AG08396 (cell line): ENCODE results near the gene THAP4.
"Not testable (repeated sequence)": the region's sequence is repeated elsewhere in the genome, so short reads cannot be mapped to it uniquely, and the experiment has no call there.

ENCODE experiments used
- DNase-seq: peaks from one replicate; pipeline ENCODE4 v3.0.0; 2012; ENCODE audit warnings: low spot score, mixed read lengths

THAP4 gene

DNA sequence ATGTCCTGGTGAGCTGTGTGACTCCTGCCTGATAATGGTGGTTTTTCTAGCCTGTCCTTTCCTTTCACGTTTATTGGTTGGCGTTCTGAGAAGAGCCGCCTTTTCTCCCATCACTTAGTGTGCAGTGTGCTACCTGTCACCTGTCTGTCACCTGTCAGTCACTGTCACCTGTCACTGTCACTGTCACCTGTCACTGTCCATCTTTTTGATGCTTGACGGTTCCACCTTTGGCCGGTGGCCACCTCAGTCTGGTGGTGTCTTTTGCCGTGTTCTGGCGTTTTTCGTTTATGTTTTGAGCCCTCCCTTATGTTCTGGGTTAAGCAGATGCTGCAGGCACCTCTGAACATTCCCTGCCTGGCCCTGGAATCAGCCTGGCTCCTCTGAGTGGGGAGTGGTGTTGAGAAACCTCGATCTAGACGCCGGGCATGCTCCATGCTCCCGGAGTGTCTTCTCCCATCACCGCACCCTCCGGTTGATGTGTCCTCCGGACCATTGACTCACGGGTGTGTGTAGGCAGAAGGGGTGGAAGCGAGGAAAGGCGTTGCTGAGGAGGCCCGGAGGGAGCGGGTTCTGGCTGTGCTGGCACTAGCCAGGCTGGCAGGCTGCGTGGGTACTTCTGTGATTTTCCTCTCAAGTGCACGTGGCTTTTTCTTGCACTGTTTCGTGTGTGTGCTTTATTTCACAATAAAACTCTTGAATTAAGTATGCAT is 28.9 kb upstream of the THAP4 start:
- no peak for DNase-seq

DNA sequence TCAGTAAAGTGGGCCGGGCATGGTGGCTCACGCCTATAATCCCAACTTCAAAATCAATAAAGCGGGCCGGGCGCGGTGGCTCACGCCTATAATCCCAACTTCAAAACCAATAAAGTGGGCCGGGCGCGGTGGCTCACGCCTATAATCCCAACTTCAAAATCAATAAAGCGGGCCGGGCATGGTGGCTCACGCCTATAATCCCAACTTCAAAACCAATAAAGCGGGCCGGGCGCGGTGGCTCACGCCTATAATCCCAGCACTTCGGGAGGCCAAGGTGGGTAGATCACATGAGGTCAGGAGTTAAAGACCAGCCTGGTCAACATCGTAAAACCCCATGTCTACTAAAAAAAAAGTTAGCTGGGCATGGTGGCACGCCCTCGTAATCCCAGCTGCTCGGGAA is 25.8 kb upstream of the THAP4 start:
- not testable (repeated sequence) for DNase-seq

DNA sequence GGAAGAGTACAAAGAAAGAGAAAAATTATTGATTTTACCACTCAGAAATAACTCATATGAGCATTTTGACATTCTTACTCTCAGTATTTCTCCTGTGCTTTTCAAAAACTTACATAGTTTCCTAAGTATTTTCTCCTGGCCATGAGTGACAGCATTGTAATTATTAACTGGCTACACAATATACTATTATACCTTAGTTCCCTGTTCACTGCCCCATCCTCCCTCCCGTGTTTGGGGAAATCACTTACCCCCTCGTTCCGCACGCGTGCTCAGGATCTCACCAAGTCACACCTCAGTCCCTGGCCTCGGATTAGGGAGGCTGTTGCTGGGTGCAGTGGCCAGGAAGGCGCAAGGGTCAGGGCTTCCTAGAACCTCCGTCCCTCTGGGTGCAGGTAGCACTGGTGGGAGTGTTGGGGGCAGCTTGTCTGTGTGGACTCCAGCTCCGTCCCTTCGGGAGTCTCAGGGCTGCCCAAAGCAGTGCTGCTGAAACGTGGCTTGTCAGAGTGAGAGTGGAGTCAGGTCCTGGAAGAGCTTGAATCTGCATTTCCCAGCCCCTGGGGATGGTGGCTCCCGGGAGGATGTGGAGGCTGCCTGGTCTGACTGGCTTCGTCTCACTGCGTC is 23.7 kb upstream of the THAP4 start:
- DNase-seq = no peak

DNA sequence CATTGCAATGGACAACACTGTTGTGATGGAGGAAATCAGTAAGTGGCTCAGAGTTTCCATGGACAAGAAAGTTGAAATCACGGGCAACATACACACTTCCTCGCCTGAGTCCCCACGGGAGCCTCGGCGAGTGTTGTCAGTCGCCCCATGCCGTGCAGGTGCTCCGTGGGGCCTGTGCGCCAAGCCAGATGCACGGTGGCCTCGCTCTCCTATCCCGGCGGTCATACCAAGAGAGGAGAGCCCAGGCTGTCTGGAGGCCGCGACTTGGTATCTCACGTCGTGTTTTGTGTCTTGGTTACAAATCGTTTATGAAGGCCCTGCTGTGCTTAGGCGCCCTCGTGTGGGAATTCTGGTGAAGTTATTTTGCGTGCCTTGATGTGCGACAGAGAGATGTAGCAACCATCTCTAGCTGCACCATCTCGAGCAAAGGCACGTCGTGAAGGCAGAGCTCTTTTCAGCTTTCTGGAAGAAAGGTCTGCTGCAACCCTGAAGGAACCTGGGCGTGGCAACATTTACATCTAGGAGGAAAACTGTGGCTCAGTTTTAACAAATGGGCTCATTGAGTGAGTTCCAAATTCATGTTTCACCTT is 22.3 kb upstream of the THAP4 start:
- DNase-seq = peak; percentile 65

DNA sequence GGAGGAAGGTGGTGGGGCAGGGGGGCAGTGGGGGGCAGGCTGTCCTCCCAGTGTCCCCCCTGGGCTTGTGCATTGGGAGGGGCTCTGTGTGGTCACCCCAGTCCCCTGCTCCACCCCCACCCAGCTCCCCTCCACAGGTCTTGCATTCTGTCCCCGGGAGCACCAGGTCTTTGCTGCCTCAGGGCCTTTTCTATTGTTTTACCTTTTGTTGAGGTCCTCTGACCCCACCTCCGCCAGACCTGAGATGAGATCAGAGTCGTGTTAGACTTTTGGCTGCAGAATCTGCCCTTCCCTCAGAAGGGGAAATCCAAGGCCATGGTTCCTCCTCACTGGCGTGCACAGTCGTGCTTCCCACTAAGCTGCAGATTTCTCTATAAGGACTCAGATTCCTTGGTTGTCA is 21.3 kb upstream of the THAP4 start:
- no peak for DNase-seq

DNA sequence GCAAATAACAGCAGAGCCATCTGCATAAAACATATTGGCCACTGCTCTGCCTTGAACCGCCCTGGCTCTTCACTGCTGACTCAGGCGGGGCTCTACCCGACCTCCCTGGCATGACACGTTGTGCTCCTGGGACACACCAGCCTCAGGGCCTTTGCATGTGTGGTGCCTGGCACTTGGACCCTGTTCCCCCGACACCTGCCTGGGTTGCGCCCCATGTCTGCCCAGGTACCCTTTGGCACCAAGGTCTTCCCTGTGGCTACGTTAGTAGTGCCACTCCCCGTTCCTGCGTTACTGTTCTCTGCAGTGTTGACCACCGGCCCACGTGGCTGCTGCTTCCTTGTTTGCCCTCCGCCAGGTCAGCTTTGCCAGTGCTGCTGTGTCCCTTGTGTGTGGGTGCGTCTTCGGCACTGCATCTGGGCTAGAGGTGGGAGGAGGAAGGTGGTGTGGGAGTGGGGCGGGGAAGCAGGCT is 20.9 kb upstream of the THAP4 start:
- DNase-seq = no peak

DNA sequence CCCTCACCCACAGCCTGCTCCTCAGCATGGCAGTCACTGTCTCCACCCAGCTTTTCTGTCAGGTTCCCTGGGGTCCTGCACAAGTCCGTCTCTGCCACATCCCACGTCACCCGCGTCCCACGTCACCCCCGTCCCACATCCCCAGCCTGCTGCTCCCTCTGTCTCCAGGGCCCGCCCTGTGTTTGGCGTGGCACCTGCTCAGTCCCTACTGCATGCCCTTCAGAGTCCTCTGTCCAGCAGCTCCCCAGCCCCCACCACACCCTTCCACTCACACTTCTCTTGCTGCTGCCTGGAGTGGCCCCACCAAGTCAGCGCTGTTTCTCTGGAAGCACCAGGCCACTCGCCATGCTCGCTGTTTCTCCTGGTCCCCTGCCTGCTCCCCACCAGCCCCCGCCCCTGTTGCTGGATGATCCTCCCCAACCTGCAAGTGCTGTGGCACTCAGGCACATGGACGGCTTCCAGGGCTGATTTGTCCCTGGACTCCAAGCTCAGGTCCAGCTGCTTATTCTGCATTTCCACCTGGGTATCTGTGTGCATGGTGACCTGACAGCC is 19.3 kb upstream of the THAP4 start:
- DNase-seq = no peak

DNA sequence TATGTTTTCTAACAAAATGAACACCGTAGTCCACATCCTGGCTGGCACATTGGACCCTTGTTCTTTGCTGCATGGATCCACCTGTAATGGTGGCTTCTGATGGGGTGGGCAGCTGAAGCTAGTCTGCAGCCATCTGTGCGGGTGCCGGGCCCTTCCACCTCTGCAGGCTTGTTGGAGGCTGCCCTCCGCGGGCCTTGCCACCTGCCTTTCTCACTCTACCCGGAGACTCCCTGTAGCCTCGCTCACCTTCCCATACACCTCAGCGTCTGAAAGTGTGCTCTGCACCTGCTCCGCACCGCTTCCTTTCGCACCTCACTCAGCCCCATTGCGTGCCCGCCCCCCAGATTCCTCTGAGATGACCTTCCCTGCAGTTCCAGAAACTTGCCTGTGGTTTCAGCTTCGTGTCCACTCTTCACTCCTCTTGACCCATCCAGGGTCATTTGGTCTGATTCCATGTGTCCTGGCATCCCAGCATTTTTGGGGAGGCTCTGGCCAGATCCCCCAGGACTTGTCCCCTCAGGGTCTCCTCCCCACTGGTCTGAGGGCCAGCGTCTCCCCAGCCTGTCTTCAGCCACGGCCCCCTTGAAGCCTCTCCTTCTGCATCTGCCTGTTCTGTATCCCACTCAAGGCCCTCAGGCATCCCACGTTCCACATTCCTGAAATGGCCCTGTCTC is 18.7 kb upstream of the THAP4 start:
- DNase-seq = no peak

DNA sequence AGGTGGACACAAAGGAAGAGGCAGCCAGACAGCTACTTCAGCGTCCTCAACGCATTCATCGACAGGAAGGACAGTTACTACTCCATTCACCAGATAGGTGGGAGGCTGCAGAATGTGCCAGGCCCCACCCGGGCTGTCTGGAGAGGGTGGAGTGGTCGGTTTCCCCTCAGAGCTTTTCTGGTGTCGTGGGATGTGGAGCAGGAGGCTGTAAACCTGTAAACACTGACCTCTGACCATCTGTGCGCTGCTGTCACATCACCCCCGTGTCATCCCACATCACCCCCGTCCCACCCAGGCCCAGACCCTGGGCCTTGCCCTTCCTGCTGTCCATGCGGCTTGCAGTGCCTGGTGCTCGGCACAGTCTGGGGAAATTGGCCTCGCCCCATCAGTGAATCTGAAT is 17.6 kb upstream of the THAP4 start:
- no peak for DNase-seq

DNA sequence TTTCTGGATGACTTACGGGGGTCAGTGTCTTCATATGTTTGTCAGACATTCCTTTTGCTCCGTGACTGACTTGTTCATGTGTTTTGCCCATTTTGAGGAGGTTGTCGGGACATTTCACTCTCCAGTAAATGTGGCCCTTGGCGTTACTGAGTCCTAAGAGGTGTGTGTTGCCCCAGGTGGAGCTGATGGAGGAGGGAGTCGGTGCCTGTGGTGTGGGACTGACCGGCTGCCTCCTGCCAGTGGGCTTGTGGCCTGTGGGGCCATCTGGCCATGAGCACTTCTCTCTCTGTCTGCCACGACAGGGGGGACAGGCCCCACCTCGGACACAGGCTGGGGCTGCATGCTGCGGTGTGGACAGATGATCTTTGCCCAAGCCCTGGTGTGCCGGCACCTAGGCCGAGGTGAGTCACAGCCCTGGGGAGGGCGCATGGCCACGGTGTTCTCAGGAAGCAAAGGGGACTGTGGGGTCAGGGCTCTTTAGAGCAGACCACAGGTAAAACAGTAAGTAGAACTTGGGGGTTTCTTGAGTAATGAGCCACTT is 16.3 kb upstream of the THAP4 start:
- no peak for DNase-seq

DNA sequence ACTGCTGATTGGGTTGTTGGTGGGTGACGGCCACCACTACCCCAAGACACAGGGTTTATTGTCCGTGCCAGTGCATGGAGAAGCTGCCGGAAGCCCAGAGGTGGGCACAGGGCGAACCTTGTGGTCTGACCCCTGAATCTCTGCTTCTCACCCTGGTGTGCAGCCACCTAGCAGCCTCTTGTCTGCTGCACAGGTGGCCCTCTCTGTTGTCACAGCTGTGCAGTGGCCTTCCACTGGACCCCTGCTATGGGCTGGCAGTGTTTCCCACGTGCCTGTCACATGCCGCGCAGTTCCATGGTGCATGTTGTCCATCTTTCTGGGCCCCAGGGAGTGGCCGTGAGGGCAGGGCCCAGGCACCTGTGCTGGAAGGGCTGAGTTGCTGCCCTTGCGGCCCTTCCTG is 15.8 kb upstream of the THAP4 start:
- DNase-seq = no peak

DNA sequence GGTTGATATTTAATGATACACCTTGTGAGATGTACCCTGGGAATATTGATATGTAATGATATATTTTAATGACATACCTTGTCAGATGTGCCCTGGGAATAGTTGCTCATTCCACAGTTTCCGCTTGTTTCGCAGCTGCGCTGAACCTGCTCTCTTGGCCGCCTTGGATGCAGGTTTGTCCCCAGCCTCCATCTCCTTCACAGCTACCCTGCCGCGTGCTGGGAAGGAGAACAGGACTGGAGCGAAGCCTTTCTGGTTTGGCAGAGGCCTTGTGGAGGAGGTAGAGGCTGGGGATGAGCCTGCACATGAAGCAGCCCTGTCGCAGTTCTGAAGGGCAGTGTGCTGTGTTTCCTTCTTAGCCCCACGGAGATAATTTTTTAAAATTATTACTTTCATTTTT is 15.2 kb upstream of the THAP4 start:
- DNase-seq = no peak

DNA sequence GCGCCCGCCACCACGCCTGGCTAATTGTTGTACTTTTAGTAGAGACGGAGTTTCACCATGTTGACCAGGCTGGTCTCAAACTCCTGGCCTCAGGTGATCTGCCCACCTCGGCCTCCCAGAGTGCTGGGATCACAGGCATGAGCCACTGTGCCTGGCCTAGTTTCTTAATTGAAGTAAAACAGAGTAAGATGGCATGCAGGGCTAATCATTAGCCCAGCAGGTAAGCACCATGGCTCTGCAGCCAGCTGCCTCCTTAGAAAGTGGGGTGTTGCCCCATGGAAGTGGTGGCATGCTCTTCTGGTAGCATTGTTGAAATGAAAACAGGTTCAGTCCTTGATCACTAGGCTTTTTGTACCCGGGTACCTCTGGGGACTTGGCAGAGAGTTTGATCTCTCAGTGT is 13.0 kb upstream of the THAP4 start:
- no peak for DNase-seq

DNA sequence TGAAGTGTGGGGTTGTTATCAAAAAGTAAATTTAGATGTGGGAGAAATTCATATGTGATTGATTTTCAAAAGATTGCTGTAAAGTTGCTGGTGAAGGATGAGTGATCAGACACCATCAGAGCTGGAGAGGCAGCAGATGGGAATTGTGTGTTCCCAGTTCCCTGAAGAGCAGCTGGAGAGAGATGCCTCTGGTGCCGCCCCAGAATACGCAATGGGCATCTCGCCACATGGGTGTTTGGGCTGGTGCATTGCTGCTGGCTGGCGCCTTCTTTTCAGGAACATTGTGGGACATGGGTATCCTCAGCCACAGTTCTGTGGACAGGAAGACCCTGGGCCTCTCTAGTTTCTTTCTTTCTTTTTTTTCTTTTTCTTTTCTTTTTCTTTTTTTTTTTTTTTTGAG is 12.4 kb upstream of the THAP4 start:
- no peak for DNase-seq

DNA sequence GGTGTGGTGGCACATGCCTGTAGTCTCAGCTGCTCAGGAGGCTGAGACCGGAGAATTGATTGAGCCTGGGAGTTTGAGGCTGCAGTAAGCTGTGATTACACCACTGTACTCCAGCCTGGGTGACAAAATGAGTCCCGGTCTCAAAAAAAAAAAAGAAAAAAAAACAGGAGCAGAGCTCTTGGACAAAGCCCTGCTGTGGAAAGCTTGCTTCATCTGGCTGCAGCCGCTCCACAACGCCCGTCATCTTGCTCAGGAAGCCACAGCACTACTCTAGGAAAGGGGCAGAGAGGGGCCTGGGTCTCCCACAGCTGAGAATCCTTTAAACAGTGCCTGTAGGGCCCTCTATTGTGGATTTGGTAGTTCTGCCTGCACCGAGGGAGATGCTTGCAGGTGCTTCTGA is 11.5 kb upstream of the THAP4 start:
- no peak for DNase-seq

DNA sequence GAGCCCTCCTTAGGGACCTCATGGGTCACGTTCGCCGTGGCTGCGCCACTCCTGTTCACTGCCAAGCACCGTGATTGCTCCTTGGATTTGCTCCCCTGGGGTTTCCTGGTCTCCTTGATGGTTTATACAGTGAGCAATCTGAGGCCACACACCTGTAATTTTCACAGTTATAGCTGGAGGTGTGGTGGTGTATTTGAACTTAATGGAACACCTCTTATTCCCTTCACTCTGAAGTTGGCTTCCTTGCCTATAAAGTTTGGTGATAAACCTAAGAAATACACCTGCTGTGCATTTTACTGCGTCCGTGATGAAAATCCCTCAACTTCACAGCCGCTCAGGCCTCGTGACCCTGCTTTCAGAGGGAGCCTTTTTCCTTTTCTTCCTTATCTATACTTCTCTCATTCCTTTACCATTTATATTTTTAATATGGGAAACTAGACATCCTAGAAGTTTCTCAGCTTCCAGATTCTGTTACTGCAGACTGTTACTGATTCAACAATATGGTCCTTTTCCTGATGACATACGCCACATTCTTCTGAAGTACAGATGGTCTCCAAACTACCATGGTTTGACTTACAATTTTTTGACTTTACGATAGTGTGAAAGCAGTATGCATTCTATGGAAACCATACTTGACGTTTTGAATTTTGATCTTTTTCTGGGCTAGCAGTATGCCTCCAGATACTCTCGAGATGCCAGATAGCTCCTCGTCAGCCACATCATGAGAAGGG is 9.1 kb upstream of the THAP4 start:
- no peak for DNase-seq

DNA sequence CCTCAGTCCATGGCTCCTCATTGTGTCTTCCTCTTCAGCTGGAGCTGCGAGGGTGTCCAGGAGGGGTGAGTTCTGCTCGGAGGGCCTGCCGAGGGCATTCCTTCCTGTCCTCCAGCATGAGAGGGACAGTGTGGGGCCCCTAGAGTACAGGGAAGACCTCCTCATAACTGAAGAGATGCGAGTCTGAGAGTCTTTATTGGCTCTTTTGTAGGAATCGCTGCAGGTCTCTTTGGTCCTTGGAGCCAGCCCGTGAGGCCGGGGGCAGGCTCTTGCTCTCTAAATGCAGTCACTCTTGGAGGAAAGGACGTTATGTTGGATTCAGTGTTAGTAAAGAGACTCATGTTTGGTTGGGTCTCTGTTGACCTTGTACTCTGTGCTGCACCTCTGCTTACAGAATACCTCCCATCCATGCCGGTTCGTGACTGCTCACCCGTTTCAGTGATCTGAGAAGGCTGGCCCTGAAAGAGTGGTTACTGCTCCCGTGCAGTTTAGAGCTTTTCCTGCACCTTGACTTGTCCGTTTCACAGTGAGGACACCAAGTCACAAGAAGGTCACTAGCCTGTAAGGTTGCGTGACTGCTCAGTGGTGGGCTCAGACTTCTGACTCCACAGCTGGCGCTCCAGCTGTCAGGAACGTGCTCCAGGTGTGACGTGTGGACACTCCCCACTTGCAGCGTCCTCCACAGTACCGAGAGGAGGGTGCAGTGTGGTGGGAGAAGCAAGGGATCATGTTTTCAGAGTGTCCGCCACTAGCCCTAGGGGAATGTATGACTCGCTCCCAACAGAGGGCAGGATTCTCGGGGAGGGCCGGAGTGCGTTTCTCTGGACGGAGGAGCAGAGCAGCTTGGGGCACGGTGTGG is 8.3 kb upstream of the THAP4 start:
- DNase-seq = no peak

DNA sequence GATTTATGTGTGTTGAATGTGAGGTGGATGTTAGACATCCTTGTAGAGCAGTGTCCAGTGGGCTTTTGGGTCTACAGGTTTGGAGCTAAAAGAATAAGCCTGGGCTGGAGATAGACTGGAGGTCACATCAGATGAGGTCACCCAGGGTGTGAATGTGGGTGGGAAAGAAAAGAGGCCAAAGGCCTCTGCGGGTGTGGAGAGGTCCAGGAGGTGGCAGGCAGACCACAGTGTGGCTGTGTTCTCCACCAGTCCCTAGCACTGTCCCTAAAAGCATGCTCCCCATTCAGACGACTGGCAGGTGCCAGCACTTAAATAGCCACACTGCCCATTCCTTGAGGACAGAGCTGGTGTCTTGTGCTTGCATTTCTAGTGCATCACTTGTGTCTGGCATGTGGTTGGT is 4.7 kb upstream of the THAP4 start:
- DNase-seq = no peak

DNA sequence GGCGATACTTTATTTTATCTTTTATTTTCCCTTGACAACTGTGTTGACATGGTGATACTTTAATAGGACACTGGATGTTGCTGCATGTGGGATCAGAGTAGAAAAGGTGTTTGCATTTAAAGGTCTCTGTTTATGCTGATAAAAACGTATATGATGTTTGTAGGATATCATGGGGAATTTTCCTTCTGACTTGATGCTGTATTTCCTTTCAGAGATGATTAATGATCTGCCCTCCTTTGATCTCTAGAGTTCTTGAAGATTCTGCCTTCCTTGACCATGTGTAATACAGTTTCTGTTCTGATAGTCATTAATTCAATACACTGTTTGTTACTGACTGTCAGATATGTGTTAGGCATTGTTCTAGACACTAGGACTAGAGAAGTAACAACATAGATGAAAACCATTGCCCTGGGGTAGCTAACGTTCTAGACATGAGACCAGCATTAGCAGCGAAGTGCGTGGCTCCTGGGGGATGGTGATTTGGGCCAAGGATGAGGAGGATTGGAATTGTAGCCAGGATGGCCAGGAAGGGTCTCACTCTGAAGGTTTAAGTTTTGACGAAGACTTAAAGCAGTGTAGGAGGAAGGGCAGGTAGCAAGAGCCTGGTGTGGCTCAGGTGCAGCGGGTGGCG is 3.3 kb upstream of the THAP4 start:
- DNase-seq = no peak

DNA sequence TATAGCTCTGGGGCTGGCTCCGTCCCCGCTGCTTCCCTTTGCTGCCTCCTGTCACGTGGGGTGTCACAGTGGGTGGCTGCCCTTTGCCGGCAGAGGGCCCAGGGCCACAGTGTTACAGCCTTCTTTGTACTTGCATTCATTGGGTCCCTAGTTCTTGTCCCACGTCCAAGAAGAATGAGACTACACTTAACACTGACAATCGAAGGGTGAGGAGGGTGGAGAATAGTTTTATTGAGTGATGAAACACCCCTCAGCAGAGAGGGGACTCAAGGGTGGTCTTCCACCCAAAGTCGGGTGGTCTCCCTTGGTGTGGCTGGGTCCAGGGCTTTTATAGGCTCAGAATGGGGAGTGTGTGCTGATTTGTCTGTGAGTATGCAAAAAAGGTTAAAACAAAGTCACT is 2.4 kb upstream of the THAP4 start:
- DNase-seq = no peak
